ENCODE results near the gene TTC23L. TPM values are rescaled to one million over a fixed set of nuclear protein-coding genes. Genes with fewer than 3 reads are reported as not detected.

Gene TTC23L
- total RNA-seq, 1 donor from 2014 or later: not detected

GRCh38 chr5:34832568-34832967 lies 6.4 kb upstream of the TTC23L start:
- no peak for DNase-seq (ENCODE audit: low spot score)
- ATAC-seq: no peak

- no peak for ATAC-seq
- DNase-seq (ENCODE audit: low spot score): no peak
These were observed 5.9 kb upstream of the TTC23L start for GRCh38 chr5:34833090-34833489.

GRCh38 chr5:34833976-34834793 lies 4.8 kb upstream of the TTC23L start:
- no peak for DNase-seq (ENCODE audit: low spot score)

GRCh38 chr5:34834794-34835089 lies 4.2 kb upstream of the TTC23L start:
- no peak for DNase-seq (ENCODE audit: low spot score)
- ATAC-seq: no peak

More at GRCh38 chr5:34833976-34834793, 4.8 kb upstream of the TTC23L start:
- ATAC-seq: no peak

- DNase-seq (ENCODE audit: low spot score) (no peak), ATAC-seq (no peak)
These were observed 3.3 kb upstream of the TTC23L start for GRCh38 chr5:34835664-34836063.

GRCh38 chr5:34841816-34842215 lies 2.9 kb downstream of the TTC23L start:
- DNase-seq (ENCODE audit: low spot score): no peak
- ATAC-seq: no peak

GRCh38 chr5:34842554-34842953 lies 3.6 kb downstream of the TTC23L start:
- DNase-seq (ENCODE audit: low spot score) (no peak), ATAC-seq (no peak)

GRCh38 chr5:34843497-34843896 lies 4.5 kb downstream of the TTC23L start:
- ATAC-seq: no peak
- no peak for DNase-seq (ENCODE audit: low spot score)

- ATAC-seq (no peak), DNase-seq (ENCODE audit: low spot score) (no peak)
These were observed 5.1 kb downstream of the TTC23L start for GRCh38 chr5:34844106-34844505.

- ATAC-seq: no peak
- DNase-seq (ENCODE audit: low spot score): no peak
These were observed 6.0 kb downstream of the TTC23L start for GRCh38 chr5:34844999-34845398.

GRCh38 chr5:34847056-34847455 lies 8.1 kb downstream of the TTC23L start:
- DNase-seq (ENCODE audit: low spot score): no peak
- ATAC-seq: no peak

- DNase-seq (ENCODE audit: low spot score): no peak
- ATAC-seq: no peak
These were observed 8.6 kb downstream of the TTC23L start for GRCh38 chr5:34847552-34847951.

- no peak for DNase-seq (ENCODE audit: low spot score)
- ATAC-seq: no peak
These were observed 9.3 kb downstream of the TTC23L start for GRCh38 chr5:34848230-34848629.

GRCh38 chr5:34849253-34849652 lies 10.3 kb downstream of the TTC23L start:
- ATAC-seq: no peak

GRCh38 chr5:34854459-34855174 lies 15.7 kb downstream of the TTC23L start:
- ATAC-seq (no peak), DNase-seq (ENCODE audit: low spot score) (no peak)

More at GRCh38 chr5:34849253-34849652, 10.3 kb downstream of the TTC23L start:
- no peak for DNase-seq (ENCODE audit: low spot score)

- ATAC-seq: no peak
- DNase-seq (ENCODE audit: low spot score): no peak
These were observed 18.2 kb downstream of the TTC23L start for GRCh38 chr5:34857161-34857560.

GRCh38 chr5:34857894-34858293 lies 18.9 kb downstream of the TTC23L start:
- no peak for ATAC-seq
- no peak for DNase-seq (ENCODE audit: low spot score)

GRCh38 chr5:34858790-34859189 lies 19.8 kb downstream of the TTC23L start:
- no peak for DNase-seq (ENCODE audit: low spot score)
- ATAC-seq: no peak

- DNase-seq (ENCODE audit: low spot score) (no peak), ATAC-seq (no peak)
These were observed 20.3 kb downstream of the TTC23L start for GRCh38 chr5:34859253-34859652.

GRCh38 chr5:34863946-34864345 lies 25.0 kb downstream of the TTC23L start:
- ATAC-seq (no peak), DNase-seq (ENCODE audit: low spot score) (no peak)

- no peak for ATAC-seq
- no peak for DNase-seq (ENCODE audit: low spot score)
These were observed 26.1 kb downstream of the TTC23L start for GRCh38 chr5:34865091-34865490.

- DNase-seq (ENCODE audit: low spot score) (no peak), ATAC-seq (peak; percentile 52)
These were observed 28.1 kb downstream of the TTC23L start for GRCh38 chr5:34866989-34867471.

Data from left lobe of liver (tissue), 2 donors.